ENCODE measurements around the gene CENPT.

The CENPT gene

DNA sequence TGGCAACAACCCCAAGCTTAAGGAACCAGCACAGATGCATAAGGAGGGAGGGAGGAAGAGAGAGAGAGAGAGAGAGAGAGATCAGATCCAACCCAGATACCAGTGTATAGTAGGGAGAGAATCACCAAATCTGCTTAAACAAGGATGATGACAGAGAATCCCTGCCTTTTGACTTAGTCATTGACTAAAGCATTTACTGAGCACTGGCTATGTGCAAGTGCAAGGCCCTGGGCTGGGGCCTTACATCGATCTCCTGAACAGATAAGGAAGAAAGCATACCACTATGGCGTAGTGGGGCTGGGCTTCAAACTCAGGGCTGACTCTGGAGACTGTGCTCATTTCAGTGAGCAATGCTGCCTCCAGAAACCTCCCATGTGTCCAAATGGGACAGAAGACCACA is 25.0 kb downstream of the CENPT start:
- TF ChIP-seq, protein P1, sequence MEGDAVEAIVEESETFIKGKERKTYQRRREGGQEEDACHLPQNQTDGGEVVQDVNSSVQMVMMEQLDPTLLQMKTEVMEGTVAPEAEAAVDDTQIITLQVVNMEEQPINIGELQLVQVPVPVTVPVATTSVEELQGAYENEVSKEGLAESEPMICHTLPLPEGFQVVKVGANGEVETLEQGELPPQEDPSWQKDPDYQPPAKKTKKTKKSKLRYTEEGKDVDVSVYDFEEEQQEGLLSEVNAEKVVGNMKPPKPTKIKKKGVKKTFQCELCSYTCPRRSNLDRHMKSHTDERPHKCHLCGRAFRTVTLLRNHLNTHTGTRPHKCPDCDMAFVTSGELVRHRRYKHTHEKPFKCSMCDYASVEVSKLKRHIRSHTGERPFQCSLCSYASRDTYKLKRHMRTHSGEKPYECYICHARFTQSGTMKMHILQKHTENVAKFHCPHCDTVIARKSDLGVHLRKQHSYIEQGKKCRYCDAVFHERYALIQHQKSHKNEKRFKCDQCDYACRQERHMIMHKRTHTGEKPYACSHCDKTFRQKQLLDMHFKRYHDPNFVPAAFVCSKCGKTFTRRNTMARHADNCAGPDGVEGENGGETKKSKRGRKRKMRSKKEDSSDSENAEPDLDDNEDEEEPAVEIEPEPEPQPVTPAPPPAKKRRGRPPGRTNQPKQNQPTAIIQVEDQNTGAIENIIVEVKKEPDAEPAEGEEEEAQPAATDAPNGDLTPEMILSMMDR (conservative IDR thresholded peaks at IDR 0.05), result no peak
- no peak for TF ChIP-seq ZFX (IDR thresholded peaks at IDR 0.05)
- no peak overlapping the region for H3K27ac ChIP-seq

DNA sequence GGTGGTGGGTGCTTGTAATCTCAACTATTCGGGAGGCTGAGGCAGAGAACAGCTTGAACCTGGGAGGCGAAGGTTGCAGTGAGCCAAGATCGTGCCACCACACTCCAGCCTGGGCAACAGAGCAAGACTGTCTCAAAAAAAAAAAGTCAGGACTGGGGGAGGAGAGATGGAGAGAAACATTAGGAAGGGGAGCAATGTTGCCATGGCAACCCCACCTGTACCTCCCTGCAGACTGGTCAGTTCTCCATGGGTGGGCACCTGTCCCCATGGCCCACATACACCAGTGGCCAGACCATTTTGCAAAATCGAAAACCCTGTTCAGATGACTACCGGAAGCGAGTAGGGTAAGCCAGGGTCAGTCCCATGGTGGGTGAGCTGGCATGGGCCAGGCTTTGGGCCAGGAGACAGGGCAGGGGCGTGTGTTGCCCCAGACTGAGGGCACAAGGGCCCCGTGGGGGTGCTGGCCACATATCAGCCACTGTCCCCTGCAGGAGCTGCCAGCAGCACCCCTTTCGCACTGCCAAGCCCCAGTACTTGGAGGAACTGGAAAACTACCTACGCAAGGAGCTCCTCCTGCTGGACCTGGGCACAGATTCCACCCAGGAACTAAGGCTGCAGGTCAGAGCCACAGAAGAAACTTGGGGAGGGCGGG is 26.8 kb downstream of the CENPT start:
- no peak overlapping the region for H3K27ac ChIP-seq
- TF ChIP-seq, protein P1 (conservative IDR thresholded peaks at IDR 0.05), result no peak
- TF ChIP-seq ZFX (IDR thresholded peaks at IDR 0.05), result no peak

DNA sequence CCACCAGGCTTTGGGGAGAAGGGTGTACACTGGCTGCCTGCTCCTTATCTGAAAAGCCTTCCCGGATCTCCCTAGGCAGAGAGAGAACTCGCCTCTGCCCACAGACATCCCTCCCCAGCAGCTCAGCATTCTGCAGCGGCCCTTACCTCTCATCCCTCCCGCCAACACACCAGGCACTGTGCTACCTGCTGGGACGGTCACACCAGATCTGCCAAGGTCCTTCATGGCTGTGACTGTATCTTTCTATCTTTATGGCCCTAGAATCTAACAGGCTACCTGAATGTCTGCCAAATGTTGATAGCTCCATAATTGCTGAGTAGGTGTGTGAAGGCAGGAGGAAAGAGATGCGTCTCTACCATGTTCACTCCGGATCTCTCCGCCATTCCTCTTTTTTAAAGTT is 32.9 kb downstream of the CENPT start:
- no peak for TF ChIP-seq ZFX (IDR thresholded peaks at IDR 0.05)
- H3K27ac ChIP-seq, result no peak overlapping the region

DNA sequence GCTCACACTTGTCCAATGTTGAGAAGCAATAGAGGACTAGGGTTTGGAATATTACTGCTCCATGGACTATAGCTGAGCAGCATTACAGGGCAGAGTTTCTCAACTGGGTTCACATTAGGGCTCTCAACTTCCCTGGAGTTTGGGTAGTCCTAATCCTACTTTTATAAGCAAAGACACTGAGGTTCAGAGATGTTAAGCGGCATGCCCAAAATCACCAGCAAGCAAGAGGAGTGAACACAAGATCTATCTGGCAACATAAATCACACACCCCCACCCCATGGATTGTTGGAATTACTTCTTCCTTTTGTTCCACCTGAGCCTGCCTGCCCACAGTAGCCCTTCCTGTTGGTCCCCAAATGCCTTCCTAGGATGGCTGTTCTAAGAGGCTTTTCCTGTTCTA is 35.6 kb downstream of the CENPT start:
- TF ChIP-seq, protein P1 (conservative IDR thresholded peaks at IDR 0.05), result no peak
- TF ChIP-seq ZFX (IDR thresholded peaks at IDR 0.05), result no peak

DNA sequence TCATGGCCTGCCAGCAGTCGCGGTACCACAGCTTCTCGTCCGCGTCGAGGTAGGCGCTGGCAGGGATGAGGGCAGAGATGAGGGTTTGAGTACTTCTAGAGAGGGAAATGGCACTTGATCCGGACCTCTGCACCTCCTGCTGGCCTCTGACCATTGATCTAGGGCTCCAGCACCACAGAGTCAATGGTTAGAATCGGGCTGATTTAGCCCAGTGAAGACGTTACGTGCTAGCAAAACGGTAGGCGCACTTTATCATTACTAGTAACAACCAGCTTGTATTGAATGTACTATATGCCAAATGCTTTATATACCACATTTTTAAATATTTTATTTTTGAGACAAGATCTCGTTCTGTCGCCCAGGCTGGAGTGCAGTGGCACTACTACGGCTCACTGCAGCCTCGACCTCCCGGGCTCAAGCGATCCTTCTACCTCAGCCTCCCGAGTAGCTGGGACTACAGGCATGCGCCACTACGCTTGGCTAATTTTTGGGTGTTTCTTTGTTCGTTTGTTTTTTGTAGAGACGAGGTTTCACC is 40.3 kb downstream of the CENPT start:
- TF ChIP-seq, protein P1 (conservative IDR thresholded peaks at IDR 0.05), result no peak
- no peak for TF ChIP-seq ZFX (IDR thresholded peaks at IDR 0.05)
- H3K27ac ChIP-seq, result peak overlapping the region; percentile 90

More for the DNA sequence above, 35.6 kb downstream of the CENPT start:
- no peak overlapping the region for H3K27ac ChIP-seq

DNA sequence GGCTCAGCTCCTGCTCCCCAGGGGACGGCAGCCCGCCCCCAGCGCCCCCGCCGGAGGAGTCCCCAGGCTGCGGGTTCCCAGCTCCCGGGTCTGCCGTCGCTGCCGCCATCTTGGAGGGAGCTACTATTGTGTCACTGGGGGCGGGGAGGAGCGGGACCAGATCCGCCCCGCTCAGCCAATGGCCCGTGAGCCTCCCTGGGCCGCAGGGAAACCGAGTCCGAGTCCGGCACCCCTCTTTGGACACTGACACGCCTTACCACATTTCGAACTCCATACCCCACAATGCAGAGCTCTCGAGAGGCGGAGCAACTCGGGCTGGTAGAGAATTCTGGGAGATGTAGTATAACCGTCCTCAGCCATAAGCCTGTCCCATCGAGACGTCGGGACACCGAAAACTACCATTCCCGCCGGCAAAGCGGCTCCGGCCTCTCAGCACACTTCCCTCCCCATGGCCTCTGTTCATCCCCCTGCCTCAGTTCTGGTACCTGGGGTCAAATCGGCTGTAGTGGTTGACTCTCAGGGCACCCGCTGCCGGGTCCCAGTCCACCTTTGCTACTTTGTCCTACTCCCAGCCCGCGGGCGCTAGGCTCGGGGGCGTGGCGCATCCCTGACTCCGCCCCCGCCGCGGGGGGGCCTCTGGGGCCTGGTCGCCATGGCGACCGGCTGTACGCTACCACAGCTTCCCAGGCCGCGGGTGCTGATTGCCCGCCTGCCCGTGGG is 40.9 kb downstream of the CENPT start, which contains the start of the genes RANBP10 and TSNAXIP1:
Gene RANBP10 (minus strand): TSS at position 133 of the 720 bp plus-strand sequence. CDS start 24 bp downstream, at position 109.
Gene TSNAXIP1 (plus strand): TSS at position 462 of the 720 bp plus-strand sequence. CDS start 261 bp downstream, outside the sequence.
- H3K27ac ChIP-seq, result peak within 1 kb of the TSS; percentile 90
- no peak for TF ChIP-seq ZFX (IDR thresholded peaks at IDR 0.05)
- TF ChIP-seq, protein P1 (conservative IDR thresholded peaks at IDR 0.05), result no peak

DNA sequence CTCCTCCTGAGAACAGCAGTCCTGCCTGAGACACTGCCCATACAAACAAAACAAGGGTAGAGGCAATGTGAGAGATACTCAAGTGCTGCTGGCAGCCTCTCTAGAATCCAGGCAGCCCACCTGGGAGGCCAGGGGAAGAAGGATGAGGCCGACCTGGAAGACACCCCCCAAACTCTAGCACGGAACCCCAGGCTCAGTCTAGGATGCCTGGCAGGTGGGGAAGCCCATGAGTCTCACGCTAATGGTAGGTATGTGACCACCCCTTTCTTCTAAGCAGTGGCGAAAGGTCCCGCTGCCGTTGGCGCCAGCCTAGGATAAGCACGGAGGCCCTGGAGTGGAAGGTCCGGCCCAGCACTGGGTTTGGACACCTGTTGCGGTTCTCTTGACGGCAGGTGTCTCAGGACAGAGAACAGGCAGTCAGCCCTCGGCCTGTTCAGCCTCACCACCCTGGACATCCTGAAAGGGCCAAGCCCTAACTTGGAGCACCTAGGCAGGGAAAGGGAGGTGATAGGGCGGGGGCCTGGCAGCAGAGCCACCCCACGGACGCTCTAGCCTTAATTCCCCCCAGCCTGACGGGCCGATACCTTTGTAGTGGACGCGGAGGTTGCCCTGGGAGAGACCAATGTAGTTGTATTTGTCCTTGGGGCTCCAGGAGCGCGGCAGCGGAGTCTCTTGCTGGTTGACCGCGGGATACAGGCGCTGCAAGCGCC is 41.6 kb downstream of the CENPT start:
- TF ChIP-seq, protein P1 (conservative IDR thresholded peaks at IDR 0.05), result no peak
- TF ChIP-seq ZFX (IDR thresholded peaks at IDR 0.05), result peak; percentile 47; the same call in 1 of the 2 replicates
- H3K27ac ChIP-seq, result peak overlapping the region; percentile 90

All from C4-2B (cell line).